GM19193 (cell line): Measurements from ENCODE around the gene CCDC192.

Experiments
- POLR2A ChIP-seq: IDR thresholded peaks from 4 replicates; pipeline ENCODE4 v1.6.1; 2011; ENCODE audit not compliant: insufficient read depth, insufficient read length; ENCODE audit errors: extremely low read depth

The CCDC192 gene

DNA sequence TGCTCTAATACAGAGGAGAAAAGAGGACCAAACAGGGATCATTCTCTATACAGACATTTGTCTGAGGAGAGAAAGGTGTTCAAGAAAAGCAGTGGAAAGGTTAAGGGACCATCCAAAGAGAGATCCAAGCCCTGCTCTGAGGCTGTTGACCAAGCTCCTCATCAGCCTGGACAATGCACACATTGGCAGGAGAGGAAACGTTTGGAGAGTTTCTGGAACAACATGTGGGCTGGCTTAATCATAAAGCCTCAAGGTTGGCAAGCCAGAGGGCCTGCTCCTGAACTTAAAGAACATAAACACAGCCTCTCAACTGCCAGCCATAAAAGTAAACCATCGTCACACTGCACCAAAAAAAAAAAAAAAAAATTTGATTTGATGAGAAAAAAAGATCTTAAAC, 196.0 kb downstream of the CCDC192 start:
- TF ChIP-seq POLR2A, result no peak

DNA sequence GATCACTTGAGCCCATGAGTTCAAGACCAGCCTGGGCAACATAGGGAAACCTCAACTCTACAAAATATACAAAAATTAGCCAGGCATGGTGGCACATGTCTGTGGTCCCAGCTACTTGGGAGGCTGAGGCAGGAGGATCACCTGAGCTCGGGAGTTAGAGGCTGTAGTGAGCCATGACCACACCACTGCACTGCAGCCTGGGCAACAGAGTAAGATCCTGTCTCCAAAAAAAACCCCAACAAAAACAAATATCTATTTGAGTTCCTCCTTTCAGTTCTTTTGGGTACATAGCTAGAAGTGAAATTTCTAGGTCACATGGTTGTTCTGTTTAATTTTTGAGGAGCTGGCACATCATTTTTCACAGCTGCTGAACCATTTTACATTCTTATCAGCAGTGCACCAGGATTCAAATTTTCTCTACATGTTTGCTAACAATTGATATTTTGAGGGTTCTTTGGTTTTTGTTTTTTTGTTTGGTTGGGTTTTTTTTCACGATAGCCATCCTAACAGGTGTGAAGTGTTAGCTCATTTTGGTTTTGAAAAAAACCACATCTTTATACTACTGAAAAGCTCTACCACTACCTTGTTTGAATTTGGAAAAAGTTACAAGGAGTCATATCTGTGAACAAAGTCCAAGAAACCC, 203.5 kb downstream of the CCDC192 start:
- no peak for TF ChIP-seq POLR2A

DNA sequence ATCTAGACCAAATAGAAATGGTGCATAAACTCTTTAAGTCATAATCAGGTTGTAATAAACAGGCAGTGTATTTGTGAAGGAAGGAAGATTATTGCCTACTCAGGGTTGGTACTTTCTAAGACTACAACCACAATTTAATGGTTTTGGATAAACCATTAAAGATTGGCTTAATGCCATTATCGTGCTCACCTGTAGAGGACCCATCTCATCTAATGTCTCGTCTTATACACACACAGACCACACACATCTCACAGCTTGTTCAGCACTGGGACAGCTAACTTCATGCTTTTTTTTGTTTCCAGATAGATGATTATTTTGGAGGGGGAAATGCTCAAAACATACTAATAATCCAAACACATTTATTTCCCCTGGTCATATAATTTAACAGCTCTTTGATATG, 204.7 kb downstream of the CCDC192 start:
- TF ChIP-seq POLR2A, result no peak

GRCh38 chr5:127909066-127909465, 205.9 kb downstream of the CCDC192 start:
- TF ChIP-seq POLR2A, result no peak

GRCh38 chr5:127909821-127910220, 206.6 kb downstream of the CCDC192 start:
- no peak for TF ChIP-seq POLR2A

DNA sequence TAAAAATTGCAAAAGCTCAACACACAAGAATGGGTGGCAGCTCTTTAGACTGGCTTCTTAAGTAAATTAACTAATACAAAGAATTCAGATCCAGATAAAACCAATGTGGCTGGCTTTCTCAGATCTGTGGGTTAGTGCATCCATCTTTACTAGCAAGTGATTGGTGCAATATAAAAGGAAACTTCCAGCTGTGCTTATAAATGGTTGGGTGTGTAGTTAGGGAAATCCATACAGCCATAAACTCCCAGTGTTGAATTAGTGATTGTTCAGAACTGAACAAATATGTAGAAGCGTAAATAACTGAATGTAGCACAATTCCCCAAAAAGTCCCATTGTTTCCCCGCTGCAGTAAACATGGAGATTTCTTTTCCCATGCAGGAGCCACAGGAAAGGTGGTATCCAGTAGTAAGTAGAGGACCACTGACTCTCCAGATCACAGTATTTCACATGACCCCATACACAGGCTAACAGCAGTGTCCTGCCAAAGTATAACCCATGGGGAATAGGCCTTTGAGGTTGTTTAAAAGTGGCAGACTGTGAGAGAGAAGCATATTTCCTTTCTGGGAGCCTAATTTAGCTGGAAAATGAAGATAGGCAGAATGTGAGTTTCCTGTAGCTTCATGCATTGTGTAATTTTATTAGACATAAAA, 207.2 kb downstream of the CCDC192 start:
- no peak for TF ChIP-seq POLR2A

DNA sequence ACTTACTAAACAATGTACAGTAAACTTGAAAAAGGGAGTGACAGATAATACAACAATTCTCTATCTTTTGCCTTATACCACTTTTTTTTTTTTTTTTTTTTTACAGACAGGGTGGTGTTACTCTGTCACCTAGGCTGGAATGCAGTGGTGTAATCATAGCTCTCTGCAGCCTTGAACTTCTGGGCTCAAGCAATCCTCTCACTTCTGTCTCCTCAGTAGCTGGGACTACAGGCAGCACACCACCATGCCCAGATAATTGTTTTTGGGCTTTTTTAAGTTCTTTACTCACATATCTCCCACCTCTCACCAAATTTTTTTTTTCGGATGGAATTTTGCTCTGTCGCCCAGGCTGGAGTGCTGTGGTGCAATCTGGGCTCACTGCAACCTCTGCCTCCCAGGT, 208.4 kb downstream of the CCDC192 start:
- TF ChIP-seq POLR2A, result no peak

DNA sequence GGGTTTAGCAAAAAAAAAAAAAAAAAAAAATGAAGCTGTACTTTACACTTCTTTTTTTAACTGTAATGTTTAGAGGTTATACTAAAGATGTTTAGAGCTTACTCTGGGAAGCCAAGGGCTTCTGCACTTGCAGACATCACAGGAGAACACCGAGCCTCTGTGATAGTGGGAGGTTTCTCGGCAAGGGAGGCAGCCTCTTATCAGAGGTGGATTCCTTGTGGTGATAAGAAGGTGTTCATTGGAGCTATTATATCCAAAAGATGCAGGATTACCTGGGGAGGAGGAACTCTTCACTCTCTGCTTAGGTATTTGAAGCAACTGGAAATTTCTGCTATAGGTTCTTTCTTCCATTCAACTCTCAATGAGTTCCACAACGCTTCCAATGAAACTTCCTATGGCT, 209.2 kb downstream of the CCDC192 start:
- no peak for TF ChIP-seq POLR2A

GRCh38 chr5:127916885-127917573, 213.8 kb downstream of the CCDC192 start:
- no peak for TF ChIP-seq POLR2A

DNA sequence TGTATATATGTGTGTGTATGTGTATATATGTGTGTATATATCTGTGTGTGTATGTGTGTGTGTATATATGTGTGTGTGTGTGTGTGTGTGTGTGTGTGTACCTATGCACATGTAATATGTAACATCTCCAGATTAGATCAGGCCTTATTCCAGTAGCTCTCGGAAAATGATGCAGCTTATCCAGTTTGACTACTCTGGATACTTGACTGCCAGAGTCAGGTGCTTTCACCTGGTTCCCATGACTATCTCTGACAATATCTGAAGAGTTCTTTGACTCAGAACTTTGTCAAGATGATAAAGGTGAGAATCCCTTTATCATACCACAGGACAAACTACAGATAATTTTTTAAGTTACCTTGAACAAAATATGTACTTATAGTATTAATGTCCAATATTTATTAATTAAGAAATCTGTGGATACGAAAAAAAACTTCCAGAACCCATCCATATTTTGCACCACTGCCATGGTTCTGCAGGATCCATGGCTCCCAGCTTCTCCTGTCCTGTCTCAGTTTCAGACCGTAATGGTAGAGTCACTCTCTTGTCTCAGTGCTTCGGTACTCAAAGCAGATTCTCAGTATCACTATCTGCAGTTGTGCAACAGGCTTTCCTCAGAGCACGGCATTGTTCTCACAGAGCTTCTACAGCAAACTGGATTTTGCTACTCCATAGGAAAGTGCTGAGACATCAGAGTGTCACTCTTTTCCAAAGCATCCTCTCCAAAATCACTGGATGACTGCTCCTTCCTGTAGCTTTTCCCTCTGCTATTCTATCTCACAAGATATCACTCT, 216.0 kb downstream of the CCDC192 start:
- TF ChIP-seq POLR2A, result no peak

- TF ChIP-seq POLR2A, result no peak
These were observed 216.6 kb downstream of the CCDC192 start for GRCh38 chr5:127919818-127920217.

GRCh38 chr5:127920936-127921335, 217.7 kb downstream of the CCDC192 start:
- TF ChIP-seq POLR2A, result no peak

DNA sequence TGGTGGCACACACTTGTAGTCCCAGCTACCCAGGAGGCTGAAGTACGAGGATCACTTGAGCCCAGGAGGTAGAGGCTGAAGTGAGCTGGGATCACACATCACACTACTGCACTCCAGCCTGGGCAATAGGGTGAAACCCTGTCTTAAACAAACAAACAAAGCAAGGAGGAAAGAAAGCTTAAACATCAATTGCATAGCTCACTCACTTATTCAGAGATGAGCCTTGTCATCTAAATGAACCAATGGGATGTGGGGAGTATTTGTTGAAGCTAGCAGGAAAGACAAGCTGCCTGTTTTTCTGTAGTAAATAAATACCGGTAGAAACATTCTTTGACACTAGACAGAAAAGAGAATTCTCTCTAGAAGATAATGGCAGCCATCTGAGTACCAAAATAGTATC, 219.4 kb downstream of the CCDC192 start:
- no peak for TF ChIP-seq POLR2A

- no peak for TF ChIP-seq POLR2A
These were observed 220.8 kb downstream of the CCDC192 start for GRCh38 chr5:127923804-127924570.
